NB4 (cell line): ENCODE results near the gene KLHL6.

Experiments used
- TF ChIP-seq, protein P1 (sequence below): IDR thresholded peaks from 2 replicates; pipeline ENCODE4 v1.6.1; 2011; ENCODE audit warnings: low read depth, low read length
- TF ChIP-seq, protein P2 (sequence below): IDR thresholded peaks from one replicate; pipeline ENCODE4 v1.5.1; 2012; ENCODE audit warnings: low read depth, low read length

DNA sequence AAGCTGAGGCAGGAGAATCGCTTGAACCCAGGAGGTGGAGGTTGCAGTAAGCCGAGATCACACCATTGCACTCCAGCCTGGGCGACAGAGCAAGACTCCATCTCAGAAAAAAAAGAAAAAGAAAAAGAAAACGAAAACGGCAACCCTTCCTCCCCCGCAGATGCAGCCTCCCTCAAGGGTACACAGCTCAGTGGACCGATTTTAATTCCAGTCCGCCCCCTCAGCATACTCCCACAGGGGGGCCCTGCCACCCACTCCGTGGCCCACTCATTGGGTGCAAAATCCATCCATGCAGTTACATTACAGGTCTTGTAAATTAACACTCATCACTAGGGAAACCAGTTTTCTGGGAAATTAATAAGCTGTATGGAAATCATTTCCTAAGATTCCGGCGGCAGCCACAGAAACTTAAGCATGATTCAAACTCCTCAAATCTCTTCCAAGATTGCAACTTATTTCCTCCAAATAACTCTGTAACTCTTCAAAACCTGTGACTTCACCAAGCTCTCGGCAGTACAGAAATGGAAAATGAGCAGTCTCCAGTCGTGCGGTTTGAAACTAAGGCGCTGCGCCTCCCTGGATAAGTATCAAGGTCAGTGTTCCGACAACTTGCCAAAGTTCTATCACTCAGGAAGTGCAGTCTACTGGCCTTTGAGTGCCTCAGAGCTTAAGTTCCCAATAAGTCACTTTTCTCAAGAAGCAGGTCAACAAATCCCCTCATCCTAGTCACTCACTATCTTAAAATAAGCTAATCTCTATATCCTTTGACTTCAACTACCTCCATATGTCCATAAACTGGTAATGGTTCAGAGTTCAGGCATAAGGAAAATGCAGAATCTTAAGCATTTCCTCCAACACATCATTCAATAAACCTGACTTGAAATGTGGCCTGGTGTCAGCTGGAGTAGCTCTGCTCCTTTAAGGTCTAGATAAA lies 24.7 kb upstream of the KLHL6 start:
- TF ChIP-seq, protein P1, sequence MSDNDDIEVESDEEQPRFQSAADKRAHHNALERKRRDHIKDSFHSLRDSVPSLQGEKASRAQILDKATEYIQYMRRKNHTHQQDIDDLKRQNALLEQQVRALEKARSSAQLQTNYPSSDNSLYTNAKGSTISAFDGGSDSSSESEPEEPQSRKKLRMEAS: no peak
- TF ChIP-seq, protein P2, sequence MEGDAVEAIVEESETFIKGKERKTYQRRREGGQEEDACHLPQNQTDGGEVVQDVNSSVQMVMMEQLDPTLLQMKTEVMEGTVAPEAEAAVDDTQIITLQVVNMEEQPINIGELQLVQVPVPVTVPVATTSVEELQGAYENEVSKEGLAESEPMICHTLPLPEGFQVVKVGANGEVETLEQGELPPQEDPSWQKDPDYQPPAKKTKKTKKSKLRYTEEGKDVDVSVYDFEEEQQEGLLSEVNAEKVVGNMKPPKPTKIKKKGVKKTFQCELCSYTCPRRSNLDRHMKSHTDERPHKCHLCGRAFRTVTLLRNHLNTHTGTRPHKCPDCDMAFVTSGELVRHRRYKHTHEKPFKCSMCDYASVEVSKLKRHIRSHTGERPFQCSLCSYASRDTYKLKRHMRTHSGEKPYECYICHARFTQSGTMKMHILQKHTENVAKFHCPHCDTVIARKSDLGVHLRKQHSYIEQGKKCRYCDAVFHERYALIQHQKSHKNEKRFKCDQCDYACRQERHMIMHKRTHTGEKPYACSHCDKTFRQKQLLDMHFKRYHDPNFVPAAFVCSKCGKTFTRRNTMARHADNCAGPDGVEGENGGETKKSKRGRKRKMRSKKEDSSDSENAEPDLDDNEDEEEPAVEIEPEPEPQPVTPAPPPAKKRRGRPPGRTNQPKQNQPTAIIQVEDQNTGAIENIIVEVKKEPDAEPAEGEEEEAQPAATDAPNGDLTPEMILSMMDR: no peak
